Cardiac muscle cell (in vitro differentiated cells and primary cell): Measurements from ENCODE around the gene PTS. TPM values are rescaled to one million over a fixed set of nuclear protein-coding genes. Genes with fewer than 3 reads are reported as not detected.

Experiments used
- DNase-seq, 2 donors: peaks; one replicate each; pipeline versions ENCODE4 v3.0.0 to v3.0.0-alpha.2; 2010 to 2017; ENCODE audit warnings: low read depth in 1 of 2, low spot score in 1 of 2
- H3K27ac ChIP-seq: fragments of 200-600 bp; sonication (generic); 2 replicates; pipeline ENCODE4 v1.5.1; 2016
- H3K27me3 ChIP-seq: fragments of 200-600 bp; sonication (generic); 2 replicates; pipeline ENCODE4 v1.6.0; 2016; ENCODE audit warnings: control low read depth
- H3K36me3 ChIP-seq: fragments of 200-600 bp; sonication (generic); 2 replicates; pipeline ENCODE4 v1.5.1; 2016; ENCODE audit warnings: control low read depth
- H3K4me1 ChIP-seq: fragments of 200-600 bp; sonication (generic); 2 replicates; pipeline ENCODE4 v1.8.1; 2017; ENCODE audit warnings: low read depth, mild to moderate bottlenecking, mixed run types
- H3K4me3 ChIP-seq: fragments of 200-600 bp; sonication (generic); 2 replicates; pipeline ENCODE4 v1.5.1; 2016; ENCODE audit warnings: mild to moderate bottlenecking
- H3K9me3 ChIP-seq: fragments of 200-600 bp; sonication (generic); 2 replicates; pipeline ENCODE4 v1.5.1; 2017; ENCODE audit warnings: low read depth, mild to moderate bottlenecking, control low read depth
- polyA plus RNA-seq: library from polyadenylated mRNA; unstranded; fragments of >200 nt; fragmentation: Nextera tagmentation; extraction: Ambion mirVana; gene quantifications from 2 replicates; pipeline ENCODE4 v1.2.1, GENCODE V29; 2016
- total RNA-seq: library from RNA; depleted of rRNA; stranded (reverse); fragments of >200 nt; gene quantifications from 2 replicates; pipeline ENCODE4 v1.2.3, GENCODE V29; 2016
- TF ChIP-seq, protein P1 (sequence below): IDR thresholded peaks from 2 replicates; pipeline ENCODE4 v1.5.1; 2012; ENCODE audit warnings: low read depth, mild to moderate bottlenecking, low read length

The PTS gene
- total and polyA plus RNA-seq, 2 experiments from 2014 or later: 28.1 to 66.7 TPM

DNA sequence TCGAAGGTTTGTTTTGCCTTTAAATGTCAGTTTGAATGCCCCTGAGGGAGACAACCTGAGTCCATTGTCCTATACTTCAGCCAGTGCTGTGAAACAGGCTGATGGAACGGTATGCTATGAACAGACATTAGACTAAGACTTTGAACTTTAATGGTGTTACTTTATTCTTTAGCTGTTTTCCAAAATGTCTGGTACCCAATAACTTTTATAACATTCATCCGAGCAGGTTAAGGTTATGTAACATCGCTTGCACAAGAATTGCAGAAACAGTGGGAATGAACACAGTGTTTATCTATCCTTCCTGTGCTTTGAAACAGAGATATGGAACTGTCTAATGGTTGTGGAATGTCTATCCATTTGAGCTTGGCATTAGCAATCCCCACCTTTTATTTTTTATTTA, 12.5 kb upstream of the PTS start:
- peaks cover 28% of the 10 kb centered on the region for H3K36me3 ChIP-seq

DNA sequence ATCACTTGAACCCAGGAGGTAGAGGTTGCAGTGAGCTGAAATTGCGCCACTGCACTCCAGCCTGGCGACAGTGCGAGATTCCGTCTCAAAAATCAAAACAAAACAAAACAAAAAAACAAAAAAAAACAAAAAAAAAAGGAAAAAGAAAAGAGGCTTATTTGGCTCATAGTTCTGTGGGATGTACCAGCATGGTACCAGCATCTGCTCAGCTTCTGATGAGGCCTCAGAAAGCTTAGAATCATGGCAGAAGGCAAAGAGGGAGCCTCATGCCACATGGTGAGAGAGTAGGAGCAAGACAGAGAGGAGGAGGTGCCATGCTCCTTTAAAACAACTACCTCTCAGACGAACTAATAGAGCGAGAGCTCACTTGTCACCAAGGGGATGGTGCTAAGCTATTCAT, 10.6 kb upstream of the PTS start:
- TF ChIP-seq, protein P1, sequence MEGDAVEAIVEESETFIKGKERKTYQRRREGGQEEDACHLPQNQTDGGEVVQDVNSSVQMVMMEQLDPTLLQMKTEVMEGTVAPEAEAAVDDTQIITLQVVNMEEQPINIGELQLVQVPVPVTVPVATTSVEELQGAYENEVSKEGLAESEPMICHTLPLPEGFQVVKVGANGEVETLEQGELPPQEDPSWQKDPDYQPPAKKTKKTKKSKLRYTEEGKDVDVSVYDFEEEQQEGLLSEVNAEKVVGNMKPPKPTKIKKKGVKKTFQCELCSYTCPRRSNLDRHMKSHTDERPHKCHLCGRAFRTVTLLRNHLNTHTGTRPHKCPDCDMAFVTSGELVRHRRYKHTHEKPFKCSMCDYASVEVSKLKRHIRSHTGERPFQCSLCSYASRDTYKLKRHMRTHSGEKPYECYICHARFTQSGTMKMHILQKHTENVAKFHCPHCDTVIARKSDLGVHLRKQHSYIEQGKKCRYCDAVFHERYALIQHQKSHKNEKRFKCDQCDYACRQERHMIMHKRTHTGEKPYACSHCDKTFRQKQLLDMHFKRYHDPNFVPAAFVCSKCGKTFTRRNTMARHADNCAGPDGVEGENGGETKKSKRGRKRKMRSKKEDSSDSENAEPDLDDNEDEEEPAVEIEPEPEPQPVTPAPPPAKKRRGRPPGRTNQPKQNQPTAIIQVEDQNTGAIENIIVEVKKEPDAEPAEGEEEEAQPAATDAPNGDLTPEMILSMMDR: no peak

More for the DNA sequence above, 12.5 kb upstream of the PTS start:
- H3K27me3 ChIP-seq: no peaks in the 10 kb centered on the region
- H3K4me1 ChIP-seq: no peaks in the 10 kb centered on the region
- H3K9me3 ChIP-seq: no peaks in the 10 kb centered on the region
- H3K4me3 ChIP-seq: no peak overlapping the region
- no peak overlapping the region for H3K27ac ChIP-seq
- peak in 1 of 2 donors; percentile 55 for DNase-seq
- TF ChIP-seq, protein P1: no peak

DNA sequence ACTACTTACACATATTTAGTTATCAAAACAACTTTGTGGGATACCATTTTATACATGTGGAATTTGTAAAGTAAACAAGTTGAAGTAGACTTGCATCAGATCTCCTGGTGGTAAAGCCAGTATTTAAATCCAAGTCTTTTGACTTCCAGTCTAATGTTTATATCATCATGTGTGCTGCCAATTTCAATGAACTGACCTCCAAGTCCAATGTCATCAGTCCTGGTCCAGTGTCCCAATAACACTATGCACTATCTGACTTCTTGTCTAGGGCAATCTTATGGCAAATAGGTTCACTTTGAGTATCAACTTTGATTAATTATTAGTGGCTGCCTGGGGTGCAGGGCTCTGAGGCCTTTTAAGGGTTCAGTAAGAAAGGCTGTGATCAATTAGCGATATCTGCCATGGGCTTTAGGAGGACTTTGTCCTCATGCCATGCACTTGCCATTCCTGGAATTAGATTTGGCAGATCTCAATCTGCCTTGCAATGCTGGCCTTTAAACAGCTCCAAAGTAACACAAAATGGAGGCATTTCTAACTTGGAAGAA, 9.6 kb upstream of the PTS start:
- Histone ChIP-seq H3K27ac (no peak overlapping the region), H3K4me1 (no peaks in the 10 kb centered on the region), H3K36me3 (peaks cover 34% of the 10 kb centered on the region), H3K9me3 (no peaks in the 10 kb centered on the region), H3K27me3 (no peaks in the 10 kb centered on the region), H3K4me3 (no peak overlapping the region)
- TF ChIP-seq, protein P1: no peak
- no peak for DNase-seq

More for the DNA sequence above, 10.6 kb upstream of the PTS start:
- no peak overlapping the region for H3K27ac ChIP-seq
- DNase-seq: no peak
- H3K9me3 ChIP-seq: no peaks in the 10 kb centered on the region
- no peaks in the 10 kb centered on the region for H3K27me3 ChIP-seq
- no peaks in the 10 kb centered on the region for H3K4me1 ChIP-seq
- H3K36me3 ChIP-seq: peaks cover 32% of the 10 kb centered on the region
- H3K4me3 ChIP-seq: no peak overlapping the region

DNA sequence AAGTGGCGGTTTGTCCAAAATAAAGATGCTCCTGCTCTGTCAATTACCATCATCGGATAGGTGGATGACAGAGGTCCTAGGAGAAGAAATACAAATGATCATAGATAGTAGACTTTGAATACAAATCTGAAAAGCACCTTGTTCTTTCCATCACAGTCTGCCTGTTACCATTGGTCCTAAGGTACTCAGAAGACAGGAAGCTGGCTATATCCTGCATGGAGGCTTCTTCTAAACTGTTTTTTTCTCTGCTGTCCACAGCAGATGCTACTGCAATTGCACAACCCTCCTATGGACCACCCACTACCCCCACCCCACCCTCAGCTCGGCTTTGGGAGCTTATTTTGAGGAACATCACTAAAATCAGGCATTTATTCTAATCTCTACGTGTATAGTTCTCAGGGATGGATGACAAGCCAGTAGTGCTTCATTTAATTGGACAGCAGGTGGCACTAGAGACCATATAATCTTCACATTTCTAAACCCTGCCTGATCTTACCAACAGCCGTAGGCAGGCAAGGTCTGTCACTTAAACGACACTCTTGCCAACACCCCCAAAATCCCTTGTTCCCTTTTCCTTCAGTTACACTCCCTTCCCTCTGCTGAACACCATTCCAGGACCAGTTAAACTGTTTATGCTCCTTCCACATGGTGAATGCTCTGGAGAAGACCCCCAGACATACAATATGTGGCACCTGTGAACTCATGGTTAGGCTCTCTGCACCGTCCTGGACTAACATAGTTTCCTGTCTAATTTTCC, 6.6 kb upstream of the PTS start:
- peaks cover 31% of the 10 kb centered on the region for H3K36me3 ChIP-seq
- TF ChIP-seq, protein P1: peak; percentile 59
- no peaks in the 10 kb centered on the region for H3K4me1 ChIP-seq
- no peak overlapping the region for H3K4me3 ChIP-seq
- peak; percentile 67 to 87 for DNase-seq
- H3K9me3 ChIP-seq: no peaks in the 10 kb centered on the region
- H3K27me3 ChIP-seq: no peaks in the 10 kb centered on the region
- no peak overlapping the region for H3K27ac ChIP-seq

DNA sequence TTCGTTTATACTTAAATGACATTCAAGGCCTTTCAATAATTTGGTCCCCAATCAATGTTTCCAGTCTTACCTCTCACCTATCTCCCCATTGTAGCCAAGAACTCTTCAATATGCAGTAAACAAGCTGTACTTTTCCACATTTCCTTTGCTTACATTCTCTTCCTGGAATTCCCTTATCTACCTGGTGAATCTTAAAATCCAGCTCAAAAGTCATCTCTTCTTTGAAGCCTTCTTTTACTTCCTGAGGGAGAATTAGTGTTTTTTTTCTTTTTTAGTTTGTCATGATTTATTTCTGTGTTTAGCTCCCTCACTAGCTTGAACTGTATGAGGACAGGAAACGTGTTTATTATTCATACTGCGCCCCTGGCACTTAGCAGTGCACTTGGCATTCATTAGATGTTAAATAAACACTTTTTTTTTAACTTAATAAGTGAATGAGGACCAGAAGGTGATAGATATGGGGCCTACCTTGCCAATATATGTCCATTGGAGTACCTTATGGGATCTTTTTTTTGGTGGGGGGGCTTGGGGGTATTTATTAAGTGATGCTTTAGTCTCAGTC, 4.9 kb upstream of the PTS start:
- no peaks in the 10 kb centered on the region for H3K4me1 ChIP-seq
- no peaks in the 10 kb centered on the region for H3K27me3 ChIP-seq
- H3K36me3 ChIP-seq: peaks cover 26% of the 10 kb centered on the region
- TF ChIP-seq, protein P1: no peak
- no peaks in the 10 kb centered on the region for H3K9me3 ChIP-seq
- H3K27ac ChIP-seq: no peak overlapping the region
- no peak for DNase-seq
- no peak overlapping the region for H3K4me3 ChIP-seq
